ENCODE data around the gene CASP7. TPM values are rescaled to one million over a fixed set of nuclear protein-coding genes. Genes with fewer than 3 reads are reported as not detected.

Gene CASP7
- total RNA-seq, result 26.5 TPM
- 27.9 TPM for polyA plus RNA-seq
- long read RNA-seq, donor 1, result 0 reads
- long read RNA-seq, donor 2, result 0 reads
- long read RNA-seq, donor 3, transcript CASP7-203 (7 exons, 2,377 nt), result major isoform, 5 of 21 reads
- long read RNA-seq, donor 3, partial matches to known transcripts, result 12 of 21 reads
- long read RNA-seq, donor 3, other reads (novel, unspliced or antisense), result 0 of 21 reads
- long read RNA-seq, donor 4, partial matches to known transcripts, result 0 of 6 reads
- long read RNA-seq, donor 4, other reads (novel, unspliced or antisense), result 0 of 6 reads
- long read RNA-seq, donor 5, transcript CASP7-203 (7 exons, 2,377 nt), result major isoform, 9 of 16 reads
- long read RNA-seq, donor 5, transcript CASP7-211 (7 exons, 2,467 nt), result minor isoform, 6 of 16 reads
- long read RNA-seq, donor 5, partial matches to known transcripts, result 0 of 16 reads
- long read RNA-seq, donor 5, other reads (novel, unspliced or antisense), result 0 of 16 reads
- long read RNA-seq, donor 6, partial matches to known transcripts, result 0 of 4 reads
- long read RNA-seq, donor 6, other reads (novel, unspliced or antisense), result 0 of 4 reads
- long read RNA-seq, donor 7, transcript CASP7-211 (7 exons, 2,467 nt), result minor isoform, 5 of 11 reads
- long read RNA-seq, donor 7, transcript CASP7-203 (7 exons, 2,377 nt), result major isoform, 6 of 11 reads
- long read RNA-seq, donor 7, partial matches to known transcripts, result 0 of 11 reads
- long read RNA-seq, donor 7, other reads (novel, unspliced or antisense), result 0 of 11 reads
- long read RNA-seq, donor 8, partial matches to known transcripts, result 0 of 5 reads
- long read RNA-seq, donor 8, other reads (novel, unspliced or antisense), result 0 of 5 reads
- long read RNA-seq, donor 9, partial matches to known transcripts, result 7 of 13 reads
- long read RNA-seq, donor 9, other reads (novel, unspliced or antisense), result 0 of 13 reads
- long read RNA-seq, donor 10, transcript CASP7-203 (7 exons, 2,377 nt), result major isoform, 6 of 7 reads
- long read RNA-seq, donor 10, partial matches to known transcripts, result 0 of 7 reads
- long read RNA-seq, donor 10, other reads (novel, unspliced or antisense), result 0 of 7 reads

- Histone ChIP-seq H3K9me3 (ENCODE audit: control insufficient read depth in 2 of 2, insufficient read depth in 1 of 2, low read length in 1 of 2) (peaks cover 0 to 3% of the 10 kb centered on the region in 2 donors), H3K4me1 (ENCODE audit: control insufficient read depth in 2 of 2, insufficient read depth in 2 of 2, low read length in 2 of 2) (peaks cover 7 to 15% of the 10 kb centered on the region in 2 donors), H3K27ac (ENCODE audit: low read depth in 1 of 2, low read length in 1 of 2) (peak within 1 kb of the TSS; percentile 83 to 91), H3K27me3 (ENCODE audit: control insufficient read depth in 2 of 2, insufficient read depth in 1 of 2, low read length in 1 of 2) (no peaks in the 10 kb centered on the region), H3K4me3 (ENCODE audit: low read length in 2 of 2) (peak within 1 kb of the TSS; percentile 79 to 85), H3K36me3 (ENCODE audit: control insufficient read depth in 2 of 2, insufficient read depth in 2 of 2, low read length in 1 of 2) (no peaks in the 10 kb centered on the region)
- WGBS, result under 1% methylated on average over 68 of the region's 68 CpGs
- DNase-seq (ENCODE audit: low read depth in 6 of 9, low spot score in 9 of 9), result peak; percentile 67 to 96 (median 82)
These were observed at the start of gene CASP7 for GRCh38 chr10:113679463-113680189. TSS of gene CASP7 (plus strand) at chr10:113679912. CDS start at chr10:113697494, 17,582 bp downstream.

- no peak for DNase-seq (ENCODE audit: low read depth in 6 of 9, low spot score in 9 of 9)
- no peaks in the 10 kb centered on the region for H3K36me3 ChIP-seq (ENCODE audit: control insufficient read depth in 2 of 2, insufficient read depth in 2 of 2, low read length in 1 of 2)
- peaks cover 0 to 2% of the 10 kb centered on the region in 2 donors for H3K9me3 ChIP-seq (ENCODE audit: control insufficient read depth in 2 of 2, insufficient read depth in 1 of 2, low read length in 1 of 2)
- WGBS, result 98% methylated on average over 5 of the region's 5 CpGs
- H3K27ac ChIP-seq (ENCODE audit: low read depth in 1 of 2, low read length in 1 of 2), result no peak overlapping the region
- H3K4me1 ChIP-seq (ENCODE audit: control insufficient read depth in 2 of 2, insufficient read depth in 2 of 2, low read length in 2 of 2), result no peaks in the 10 kb centered on the region
- H3K4me3 ChIP-seq (ENCODE audit: low read length in 2 of 2), result no peak overlapping the region
- H3K27me3 ChIP-seq (ENCODE audit: control insufficient read depth in 2 of 2, insufficient read depth in 1 of 2, low read length in 1 of 2), result no peaks in the 10 kb centered on the region
These were observed 48.7 kb upstream of the CASP7 start for GRCh38 chr10:113630929-113631533.

GRCh38 chr10:113631684-113632367, 47.9 kb upstream of the CASP7 start:
- DNase-seq (ENCODE audit: low read depth in 6 of 9, low spot score in 9 of 9), result no peak
- 94% methylated on average over 6 of the region's 6 CpGs for WGBS
- no peak overlapping the region for H3K4me3 ChIP-seq (ENCODE audit: low read length in 2 of 2)
- H3K27ac ChIP-seq (ENCODE audit: low read depth in 1 of 2, low read length in 1 of 2), result no peak overlapping the region
- peaks cover 0 to 3% of the 10 kb centered on the region in 2 donors for H3K9me3 ChIP-seq (ENCODE audit: control insufficient read depth in 2 of 2, insufficient read depth in 1 of 2, low read length in 1 of 2)
- H3K27me3 ChIP-seq (ENCODE audit: control insufficient read depth in 2 of 2, insufficient read depth in 1 of 2, low read length in 1 of 2), result no peaks in the 10 kb centered on the region
- no peaks in the 10 kb centered on the region for H3K4me1 ChIP-seq (ENCODE audit: control insufficient read depth in 2 of 2, insufficient read depth in 2 of 2, low read length in 2 of 2)
- no peaks in the 10 kb centered on the region for H3K36me3 ChIP-seq (ENCODE audit: control insufficient read depth in 2 of 2, insufficient read depth in 2 of 2, low read length in 1 of 2)

- peaks cover 0 to 3% of the 10 kb centered on the region in 2 donors for H3K9me3 ChIP-seq (ENCODE audit: control insufficient read depth in 2 of 2, insufficient read depth in 1 of 2, low read length in 1 of 2)
- 86% methylated on average over 3 of the region's 3 CpGs for WGBS
These were observed 39.7 kb upstream of the CASP7 start for GRCh38 chr10:113639966-113640365.

GRCh38 chr10:113641702-113642101, 38.0 kb upstream of the CASP7 start:
- 83% methylated on average over 4 of the region's 4 CpGs for WGBS
- H3K36me3 ChIP-seq (ENCODE audit: control insufficient read depth in 2 of 2, insufficient read depth in 2 of 2, low read length in 1 of 2), result no peaks in the 10 kb centered on the region
- H3K27me3 ChIP-seq (ENCODE audit: control insufficient read depth in 2 of 2, insufficient read depth in 1 of 2, low read length in 1 of 2), result peaks cover 0 to 2% of the 10 kb centered on the region in 2 donors
- no peak overlapping the region for H3K4me3 ChIP-seq (ENCODE audit: low read length in 2 of 2)
- DNase-seq (ENCODE audit: low read depth in 6 of 9, low spot score in 9 of 9), result no peak
- H3K4me1 ChIP-seq (ENCODE audit: control insufficient read depth in 2 of 2, insufficient read depth in 2 of 2, low read length in 2 of 2), result peaks cover 0 to 3% of the 10 kb centered on the region in 2 donors
- no peak overlapping the region for H3K27ac ChIP-seq (ENCODE audit: low read depth in 1 of 2, low read length in 1 of 2)
- H3K9me3 ChIP-seq (ENCODE audit: control insufficient read depth in 2 of 2, insufficient read depth in 1 of 2, low read length in 1 of 2), result no peaks in the 10 kb centered on the region

More at GRCh38 chr10:113639966-113640365, 39.7 kb upstream of the CASP7 start:
- DNase-seq (ENCODE audit: low read depth in 6 of 9, low spot score in 9 of 9), result no peak
- H3K4me1 ChIP-seq (ENCODE audit: control insufficient read depth in 2 of 2, insufficient read depth in 2 of 2, low read length in 2 of 2), result peaks cover 0 to 3% of the 10 kb centered on the region in 2 donors
- no peak overlapping the region for H3K27ac ChIP-seq (ENCODE audit: low read depth in 1 of 2, low read length in 1 of 2)
- H3K4me3 ChIP-seq (ENCODE audit: low read length in 2 of 2), result no peak overlapping the region
- no peaks in the 10 kb centered on the region for H3K36me3 ChIP-seq (ENCODE audit: control insufficient read depth in 2 of 2, insufficient read depth in 2 of 2, low read length in 1 of 2)
- H3K27me3 ChIP-seq (ENCODE audit: control insufficient read depth in 2 of 2, insufficient read depth in 1 of 2, low read length in 1 of 2), result peaks cover 0 to 2% of the 10 kb centered on the region in 2 donors

GRCh38 chr10:113643183-113643582, 36.5 kb upstream of the CASP7 start:
- Histone ChIP-seq H3K27ac (ENCODE audit: low read depth in 1 of 2, low read length in 1 of 2) (no peak overlapping the region), H3K4me1 (ENCODE audit: control insufficient read depth in 2 of 2, insufficient read depth in 2 of 2, low read length in 2 of 2) (peaks cover 0 to 3% of the 10 kb centered on the region in 2 donors), H3K36me3 (ENCODE audit: control insufficient read depth in 2 of 2, insufficient read depth in 2 of 2, low read length in 1 of 2) (no peaks in the 10 kb centered on the region), H3K9me3 (ENCODE audit: control insufficient read depth in 2 of 2, insufficient read depth in 1 of 2, low read length in 1 of 2) (no peaks in the 10 kb centered on the region), H3K27me3 (ENCODE audit: control insufficient read depth in 2 of 2, insufficient read depth in 1 of 2, low read length in 1 of 2) (peaks cover 0 to 2% of the 10 kb centered on the region in 2 donors), H3K4me3 (ENCODE audit: low read length in 2 of 2) (no peak overlapping the region)
- 89% methylated on average over 4 of the region's 4 CpGs for WGBS
- no peak for DNase-seq (ENCODE audit: low read depth in 6 of 9, low spot score in 9 of 9)

- WGBS, result 71% methylated on average over 7 of the region's 7 CpGs
- Histone ChIP-seq H3K9me3 (ENCODE audit: control insufficient read depth in 2 of 2, insufficient read depth in 1 of 2, low read length in 1 of 2) (no peaks in the 10 kb centered on the region), H3K4me1 (ENCODE audit: control insufficient read depth in 2 of 2, insufficient read depth in 2 of 2, low read length in 2 of 2) (peaks cover 0 to 3% of the 10 kb centered on the region in 2 donors), H3K36me3 (ENCODE audit: control insufficient read depth in 2 of 2, insufficient read depth in 2 of 2, low read length in 1 of 2) (no peaks in the 10 kb centered on the region), H3K27ac (ENCODE audit: low read depth in 1 of 2, low read length in 1 of 2) (no peak overlapping the region), H3K27me3 (ENCODE audit: control insufficient read depth in 2 of 2, insufficient read depth in 1 of 2, low read length in 1 of 2) (peaks cover 0 to 2% of the 10 kb centered on the region in 2 donors), H3K4me3 (ENCODE audit: low read length in 2 of 2) (no peak overlapping the region)
- no peak for DNase-seq (ENCODE audit: low read depth in 6 of 9, low spot score in 9 of 9)
These were observed 35.3 kb upstream of the CASP7 start for GRCh38 chr10:113644185-113645120.
